ENCODE measurements around the gene NDUFAF8.

NDUFAF8 gene

DNA sequence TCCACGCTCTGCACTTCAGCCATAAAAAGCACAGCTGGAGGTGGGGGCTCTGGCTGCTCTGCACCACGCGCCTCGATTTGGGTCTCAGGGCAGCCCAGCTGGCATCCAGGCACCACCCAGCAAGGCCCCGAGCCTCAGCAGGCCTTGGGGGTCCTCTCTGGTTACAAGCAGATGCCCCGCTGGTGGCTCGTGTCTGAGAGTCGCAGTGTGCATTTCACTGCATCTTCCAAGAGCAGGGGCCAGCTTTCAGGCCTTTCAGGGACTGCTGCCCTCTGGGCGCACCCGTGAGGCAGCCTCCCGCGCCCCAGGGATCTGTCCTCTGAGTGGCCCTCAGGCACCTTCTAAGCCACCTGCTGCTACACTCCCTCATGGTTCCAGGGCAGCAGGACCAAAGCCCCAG lies 25.5 kb downstream of the NDUFAF8 start:
- TF ChIP-seq SIN3A (IDR thresholded peaks at IDR 0.05; ENCODE audit: borderline replicate concordance, insufficient read depth, low read length) (no peak), POLR2AphosphoS5 (IDR thresholded peaks at IDR 0.05; ENCODE audit: low read depth, low read length) (no peak), FOXP2 (optimal IDR thresholded peaks at IDR 0.05; ENCODE audit: borderline replicate concordance, extremely low read depth, extremely low read length, insufficient read depth) (no peak), TAF1 (IDR thresholded peaks at IDR 0.05; ENCODE audit: borderline replicate concordance, insufficient read depth, low read length) (no peak)
- TF ChIP-seq, protein P1, sequence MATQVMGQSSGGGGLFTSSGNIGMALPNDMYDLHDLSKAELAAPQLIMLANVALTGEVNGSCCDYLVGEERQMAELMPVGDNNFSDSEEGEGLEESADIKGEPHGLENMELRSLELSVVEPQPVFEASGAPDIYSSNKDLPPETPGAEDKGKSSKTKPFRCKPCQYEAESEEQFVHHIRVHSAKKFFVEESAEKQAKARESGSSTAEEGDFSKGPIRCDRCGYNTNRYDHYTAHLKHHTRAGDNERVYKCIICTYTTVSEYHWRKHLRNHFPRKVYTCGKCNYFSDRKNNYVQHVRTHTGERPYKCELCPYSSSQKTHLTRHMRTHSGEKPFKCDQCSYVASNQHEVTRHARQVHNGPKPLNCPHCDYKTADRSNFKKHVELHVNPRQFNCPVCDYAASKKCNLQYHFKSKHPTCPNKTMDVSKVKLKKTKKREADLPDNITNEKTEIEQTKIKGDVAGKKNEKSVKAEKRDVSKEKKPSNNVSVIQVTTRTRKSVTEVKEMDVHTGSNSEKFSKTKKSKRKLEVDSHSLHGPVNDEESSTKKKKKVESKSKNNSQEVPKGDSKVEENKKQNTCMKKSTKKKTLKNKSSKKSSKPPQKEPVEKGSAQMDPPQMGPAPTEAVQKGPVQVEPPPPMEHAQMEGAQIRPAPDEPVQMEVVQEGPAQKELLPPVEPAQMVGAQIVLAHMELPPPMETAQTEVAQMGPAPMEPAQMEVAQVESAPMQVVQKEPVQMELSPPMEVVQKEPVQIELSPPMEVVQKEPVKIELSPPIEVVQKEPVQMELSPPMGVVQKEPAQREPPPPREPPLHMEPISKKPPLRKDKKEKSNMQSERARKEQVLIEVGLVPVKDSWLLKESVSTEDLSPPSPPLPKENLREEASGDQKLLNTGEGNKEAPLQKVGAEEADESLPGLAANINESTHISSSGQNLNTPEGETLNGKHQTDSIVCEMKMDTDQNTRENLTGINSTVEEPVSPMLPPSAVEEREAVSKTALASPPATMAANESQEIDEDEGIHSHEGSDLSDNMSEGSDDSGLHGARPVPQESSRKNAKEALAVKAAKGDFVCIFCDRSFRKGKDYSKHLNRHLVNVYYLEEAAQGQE (IDR thresholded peaks at IDR 0.05; ENCODE audit: insufficient read depth in 1 of 2, low read depth in 2 of 2, low read length in 2 of 2): no peak

DNA sequence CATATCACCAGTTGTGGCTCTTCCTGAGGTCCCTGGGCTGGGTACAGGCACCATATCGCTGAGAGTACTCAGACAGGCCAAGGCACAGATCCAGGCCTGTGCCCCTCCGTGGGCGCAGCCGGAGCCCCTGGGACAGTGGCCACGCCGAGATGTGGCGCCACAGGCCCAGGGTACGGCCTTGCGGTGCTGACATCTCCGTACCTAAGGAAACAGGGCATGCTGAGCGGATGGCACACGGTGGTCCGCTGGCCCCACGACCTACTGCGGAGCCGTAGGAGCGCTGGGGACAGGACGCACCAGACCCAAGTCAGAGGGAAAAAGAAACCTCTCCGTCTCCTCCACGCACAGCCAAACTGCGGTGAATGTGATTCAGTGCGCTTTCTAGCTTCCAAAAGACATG lies 26.5 kb downstream of the NDUFAF8 start:
- no peak for TF ChIP-seq SIN3A (IDR thresholded peaks at IDR 0.05; ENCODE audit: borderline replicate concordance, insufficient read depth, low read length)
- TF ChIP-seq, protein P1 (IDR thresholded peaks at IDR 0.05; ENCODE audit: insufficient read depth in 1 of 2, low read depth in 2 of 2, low read length in 2 of 2): no peak
- no peak for TF ChIP-seq TAF1 (IDR thresholded peaks at IDR 0.05; ENCODE audit: borderline replicate concordance, insufficient read depth, low read length)
- TF ChIP-seq FOXP2 (optimal IDR thresholded peaks at IDR 0.05; ENCODE audit: borderline replicate concordance, extremely low read depth, extremely low read length, insufficient read depth): no peak
- TF ChIP-seq POLR2AphosphoS5 (IDR thresholded peaks at IDR 0.05; ENCODE audit: low read depth, low read length): no peak

DNA sequence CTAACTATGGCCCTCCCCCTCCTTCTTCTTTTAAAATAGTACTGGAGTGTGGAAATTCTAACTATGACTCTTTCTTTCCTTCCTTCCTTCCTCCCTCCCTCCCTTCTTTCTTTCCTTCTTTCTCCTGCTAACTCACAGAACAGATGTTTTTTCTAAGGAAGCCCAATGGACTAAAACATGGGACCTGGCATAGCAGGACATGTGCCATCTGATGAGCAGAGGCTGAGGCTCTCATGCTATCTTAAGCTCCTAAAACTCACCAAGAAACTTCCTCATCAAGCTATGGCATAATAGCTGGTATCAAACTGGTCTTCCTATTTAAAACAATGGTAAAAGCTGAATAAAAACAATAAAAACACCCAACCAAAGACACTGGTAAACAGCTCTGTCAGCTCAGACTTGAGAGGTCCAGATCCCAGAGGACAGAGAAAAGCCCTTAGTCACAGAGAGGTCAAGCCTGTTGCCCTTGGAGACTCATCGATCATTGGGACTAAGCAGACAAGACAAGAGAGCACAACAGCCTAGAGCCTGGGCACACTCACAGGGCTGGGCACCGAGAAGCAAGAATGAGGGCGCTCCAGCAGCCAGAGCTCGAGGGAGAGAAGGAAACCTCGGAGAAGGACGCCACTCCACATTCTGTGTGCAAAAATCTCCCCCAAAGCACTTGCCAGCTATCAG lies 28.4 kb downstream of the NDUFAF8 start:
- TF ChIP-seq, protein P1 (IDR thresholded peaks at IDR 0.05; ENCODE audit: insufficient read depth in 1 of 2, low read depth in 2 of 2, low read length in 2 of 2): no peak
- TF ChIP-seq TAF1 (IDR thresholded peaks at IDR 0.05; ENCODE audit: borderline replicate concordance, insufficient read depth, low read length) (no peak), POLR2AphosphoS5 (IDR thresholded peaks at IDR 0.05; ENCODE audit: low read depth, low read length) (no peak), FOXP2 (optimal IDR thresholded peaks at IDR 0.05; ENCODE audit: borderline replicate concordance, extremely low read depth, extremely low read length, insufficient read depth) (no peak)

DNA sequence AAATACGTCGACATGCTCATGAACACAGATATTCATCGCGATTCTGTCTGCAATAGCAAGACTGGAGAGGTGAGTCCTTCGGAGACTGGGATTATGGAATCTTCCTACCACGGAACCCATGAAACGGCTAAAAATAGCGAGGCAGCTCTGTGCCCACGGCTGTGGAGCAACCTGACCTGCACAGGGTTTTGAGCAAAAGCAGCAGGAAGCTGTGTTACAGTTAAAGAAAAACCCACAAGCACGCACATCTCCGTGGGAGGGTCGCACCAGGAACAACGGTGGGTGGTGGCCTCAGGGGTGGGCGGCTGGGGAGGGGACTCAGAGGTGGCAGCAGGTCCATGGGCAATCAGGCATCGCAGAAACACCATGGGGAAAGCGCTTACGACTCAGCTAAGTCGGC lies 31.2 kb downstream of the NDUFAF8 start:
- TF ChIP-seq SIN3A (IDR thresholded peaks at IDR 0.05; ENCODE audit: borderline replicate concordance, insufficient read depth, low read length) (no peak), FOXP2 (optimal IDR thresholded peaks at IDR 0.05; ENCODE audit: borderline replicate concordance, extremely low read depth, extremely low read length, insufficient read depth) (no peak), POLR2AphosphoS5 (IDR thresholded peaks at IDR 0.05; ENCODE audit: low read depth, low read length) (no peak), TAF1 (IDR thresholded peaks at IDR 0.05; ENCODE audit: borderline replicate concordance, insufficient read depth, low read length) (no peak)
- TF ChIP-seq, protein P1 (IDR thresholded peaks at IDR 0.05; ENCODE audit: insufficient read depth in 1 of 2, low read depth in 2 of 2, low read length in 2 of 2): no peak
